Heart left ventricle (tissue), 13 donors: ENCODE data around the gene NUP188.

Experiments used
- CTCF ChIP-seq, 12 donors: fragments of 200-600 bp; sonication (generic) in 4 of 12; IDR thresholded peaks; one replicate each; pipeline versions ENCODE4 v1.5.0 to v1.8.0; 2018 to 2022; ENCODE audit warnings: antibody characterized with exemption in 12 of 12, mild to moderate bottlenecking in 5 of 12
- POLR2A ChIP-seq, 2 donors: fragments of 450-650 bp; IDR thresholded peaks; one replicate each; pipeline ENCODE4 v1.6.1; 2017; ENCODE audit warnings: antibody characterized with exemption in 2 of 2, mild to moderate bottlenecking in 2 of 2, moderate library complexity in 2 of 2
- donor health status: ischemic (EF 13 %, LVEDD 7.1; RV severe dilation, severe dysfunction).
- donor health status: DM: no; HTN: yes; CAD: no.
- donor health status: DM: no; HTN: no; CAD: no.
- donor health status: ischemic (EF 25% LVEDD 6.9; RV normal size, moderate dysfunction).
- donor health status: ischemic (EF 25% LVEDD 5.7; RV mildly dilated, moderate dysfunction).
- donor health status: ischemic (EF 35%, LVEDD 5.7; RV mildly dilated, moderate dysfunction).
- donor health status: nonischemic (EF 11% LVEDD 7.7; RV severe dilation, severe dysfunction).
- donor health status: DM: yes; HTN: yes; CAD: no.
- donor health status: PGD.
- donor health status: ischemic (EF 29% LVEDD 5.4; RV normal size, mild dysfunction).
- donor health status: nonischemic (EF 23%, LVEDD 6.1; RV moderate dilation, normal function).

GRCh38 chr9:128983536-128983935 is 36.0 kb downstream of the NUP188 start:
- TF ChIP-seq CTCF (IDR thresholded peaks at IDR 0.05): no peak
- TF ChIP-seq POLR2A (IDR thresholded peaks at IDR 0.05): no peak
